DMS53 treated with DMSO at 0.1 percent for 48 hours (cell line): ENCODE results near the gene FAM124A.

Experiments used
- DNase-seq: peaks from one replicate; lab custom pipeline; 2025; ENCODE audit not compliant: unreplicated experiment; lab: John Stamatoyannopoulos, UW

Gene FAM124A

DNA sequence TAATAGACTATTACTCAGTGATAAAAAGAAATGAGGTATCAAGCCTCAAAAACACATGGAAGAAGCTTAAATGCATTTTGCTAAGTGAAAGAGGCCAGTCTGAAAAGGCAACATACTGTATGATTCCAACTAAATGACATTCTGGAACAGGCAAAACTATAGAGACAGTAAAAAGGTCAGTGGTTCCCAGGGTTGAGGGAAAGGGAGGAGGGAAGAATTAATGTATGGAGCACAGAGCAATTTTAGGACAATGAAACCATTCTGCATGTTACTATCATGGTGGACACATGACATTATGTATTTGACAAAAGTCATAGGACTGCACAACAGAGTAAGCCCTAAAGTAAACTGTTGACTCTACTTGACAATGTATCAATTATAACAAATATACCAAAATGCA lies 111.6 kb downstream of the FAM124A start:
- no peak for DNase-seq
